Esophagus muscularis mucosa (tissue), 4 donors: ENCODE measurements around the gene ZNF750. TPM values are rescaled to one million over a fixed set of nuclear protein-coding genes. Genes with fewer than 3 reads are reported as not detected.
A peak's percentile ranks its signal among the peaks of the same experiment; 100 is the strongest.

Experiments
- DNase-seq: peaks from one replicate; pipeline ENCODE4 v3.0.0-alpha.2; 2017; ENCODE audit errors: extremely low spot score
- H3K27ac ChIP-seq, 4 donors: fragments of 200-600 bp; sonication (generic); replicated peaks in 1 of 4; 1 replicate in 3 of 4; 2 replicates in 1 of 4; pipeline ENCODE4 v1.5.1; 2016 to 2019; ENCODE audit warnings: mild to moderate bottlenecking in 1 of 4
- H3K27me3 ChIP-seq, 4 donors: fragments of 200-600 bp; sonication (generic); one replicate each; pipeline versions ENCODE4 v1.5.1 to v1.6.0; 2016 to 2019
- H3K36me3 ChIP-seq, 4 donors: fragments of 200-600 bp; sonication (generic); one replicate each; pipeline ENCODE4 v1.5.1; 2016 to 2019
- H3K4me1 ChIP-seq, 4 donors: fragments of 200-600 bp; sonication (generic); one replicate each; pipeline ENCODE4 v1.5.1; 2016 to 2019
- H3K4me3 ChIP-seq, 4 donors: fragments of 200-600 bp; sonication (generic); 1 replicate in 2 of 4; 2 replicates in 2 of 4; pipeline ENCODE4 v1.5.1; 2016 to 2019; ENCODE audit warnings: mild to moderate bottlenecking in 4 of 4, moderate library complexity in 1 of 4
- H3K9me3 ChIP-seq, 4 donors: fragments of 200-600 bp; sonication (generic); 1 replicate in 3 of 4; 2 replicates in 1 of 4; pipeline ENCODE4 v1.5.1; 2016 to 2019
- CTCF ChIP-seq, 3 experiments: fragments of 200-600 bp in 2 of 3; fragments of 450-650 bp in 1 of 3; sonication (generic) in 2 of 3; IDR thresholded peaks; one replicate each; pipeline ENCODE4 v1.5.1; 2017 to 2019; ENCODE audit warnings: antibody characterized with exemption in 3 of 3, mild to moderate bottlenecking in 2 of 3, moderate library complexity in 1 of 3
- EP300 ChIP-seq: sonication (generic); formaldehyde crosslinking; IDR thresholded peaks from one replicate; pipeline ENCODE4 v1.6.1; 2017; ENCODE audit warnings: antibody characterized with exemption
- POLR2A ChIP-seq: fragments of 450-650 bp; IDR thresholded peaks from one replicate; pipeline ENCODE4 v1.6.1; 2017; ENCODE audit warnings: antibody characterized with exemption, moderate library complexity, mild to moderate bottlenecking, low read depth
- POLR2AphosphoS5 ChIP-seq, 2 donors: sonication (generic); formaldehyde crosslinking; IDR thresholded peaks; one replicate each; pipeline ENCODE4 v1.6.1; 2017; ENCODE audit warnings: antibody characterized with exemption in 2 of 2
- WGBS: methylation state at CpG from one replicate; pipeline ENCODE4 v1.1.5; 2018; 5-methylcytosine and 5-hydroxymethylcytosine counted together
- intact Hi-C: fragments of 100-400 bp; cut with DNase I; formaldehyde crosslinking; loops from one replicate; pipeline ENCODE4 v1.15.1; 2023
- total RNA-seq, 4 donors: library from RNA; depleted of rRNA; stranded (reverse); fragments of >200 nt; gene quantifications; one replicate each; pipeline versions ENCODE4 v1.1.0 to v1.2.1, GENCODE V29; 2016

The ZNF750 gene
- total RNA-seq, 4 donors from 2014 or later = not detected

GRCh38 chr17:82884341-82884969 lies 44.6 kb upstream of the ZNF750 start:
- H3K36me3 ChIP-seq = peaks cover 0 to 13% (median under 1%) of the 10 kb centered on the region in 4 donors
- peak overlapping the region; percentile 5 to 31 (median 24) for H3K27ac ChIP-seq
- H3K9me3 ChIP-seq = no peaks in the 10 kb centered on the region
- H3K4me3 ChIP-seq = no peak overlapping the region
- TF ChIP-seq POLR2A = no peak
- 87% methylated on average over 14 of the region's 25 CpGs for WGBS
- H3K4me1 ChIP-seq = peaks cover 42 to 59% (median 50%) of the 10 kb centered on the region in 4 donors
- intact Hi-C loops = no loop called here
- DNase-seq = no peak
- H3K27me3 ChIP-seq = no peaks in the 10 kb centered on the region

- 92% methylated on average over 17 of the region's 23 CpGs for WGBS
- H3K4me1 ChIP-seq = peaks cover 43 to 66% (median 54%) of the 10 kb centered on the region in 4 donors
- intact Hi-C loops = no loop called here
Measured at GRCh38 chr17:82883419-82884031, 43.7 kb upstream of the ZNF750 start.

GRCh38 chr17:82882715-82883418 lies 43.0 kb upstream of the ZNF750 start:
- no peak for DNase-seq
- intact Hi-C loops = no loop called here
- 96% methylated on average over 39 of the region's 39 CpGs for WGBS
- Histone ChIP-seq H3K36me3 (peaks cover 0 to 12% (median 0%) of the 10 kb centered on the region in 4 donors), H3K4me3 (no peak overlapping the region), H3K27me3 (no peaks in the 10 kb centered on the region), H3K27ac (peak overlapping the region in 3 of 4 donors; percentile 51 to 52 (median 51)), H3K9me3 (no peaks in the 10 kb centered on the region), H3K4me1 (peaks cover 43 to 72% (median 60%) of the 10 kb centered on the region in 4 donors)
- TF ChIP-seq EP300 (no peak), CTCF (IDR thresholded peaks at IDR 0.05) (no peak), POLR2AphosphoS5 (IDR thresholded peaks at IDR 0.05) (no peak), POLR2A (no peak)

More at GRCh38 chr17:82883419-82884031, 43.7 kb upstream of the ZNF750 start:
- Histone ChIP-seq H3K36me3 (peaks cover 0 to 12% (median 0%) of the 10 kb centered on the region in 4 donors), H3K4me3 (no peak overlapping the region), H3K27me3 (no peaks in the 10 kb centered on the region), H3K27ac (peak overlapping the region in 2 of 4 donors; percentile 20 to 27), H3K9me3 (no peaks in the 10 kb centered on the region)
- DNase-seq = no peak
- TF ChIP-seq POLR2A (no peak), EP300 (no peak), POLR2AphosphoS5 (IDR thresholded peaks at IDR 0.05) (no peak), CTCF (IDR thresholded peaks at IDR 0.05) (no peak)

- no peaks in the 10 kb centered on the region for H3K27me3 ChIP-seq
- no peak overlapping the region for H3K4me3 ChIP-seq
- H3K27ac ChIP-seq = peak overlapping the region; percentile 51 to 62 (median 52)
- H3K9me3 ChIP-seq = no peaks in the 10 kb centered on the region
- intact Hi-C loops = no loop called here
- DNase-seq = no peak
- H3K4me1 ChIP-seq = peaks cover 46 to 80% (median 66%) of the 10 kb centered on the region in 4 donors
- H3K36me3 ChIP-seq = peaks cover 0 to 12% (median 0%) of the 10 kb centered on the region in 4 donors
- 76% methylated on average over 16 of the region's 17 CpGs for WGBS
- TF ChIP-seq EP300 (no peak), POLR2AphosphoS5 (IDR thresholded peaks at IDR 0.05) (peak in 1 of 2 donors; percentile 53), POLR2A (no peak)
Measured at GRCh38 chr17:82881900-82882714, 42.3 kb upstream of the ZNF750 start.

- Histone ChIP-seq H3K27ac (peak overlapping the region; percentile 51 to 62 (median 52)), H3K9me3 (no peaks in the 10 kb centered on the region), H3K36me3 (peaks cover 0 to 12% (median 0%) of the 10 kb centered on the region in 4 donors), H3K4me1 (peaks cover 54 to 87% (median 74%) of the 10 kb centered on the region in 4 donors), H3K27me3 (no peaks in the 10 kb centered on the region), H3K4me3 (peak overlapping the region in 1 of 4 donors; percentile 18)
- no peak for DNase-seq
- no peak for TF ChIP-seq CTCF (IDR thresholded peaks at IDR 0.05)
- no peak for TF ChIP-seq POLR2AphosphoS5 (IDR thresholded peaks at IDR 0.05)
- no peak for TF ChIP-seq POLR2A
- TF ChIP-seq EP300 = no peak
- WGBS = 73% methylated on average over 21 of the region's 21 CpGs
- intact Hi-C loops = no loop called here
Measured at GRCh38 chr17:82881324-82881823, 41.6 kb upstream of the ZNF750 start.
